ENCODE results near the gene BEAN1. TPM values are rescaled to one million over a fixed set of nuclear protein-coding genes. Genes with fewer than 3 reads are reported as not detected.

The BEAN1 gene
- total RNA-seq, 1 donor from 2014 or later, result 1.2 TPM

DNA sequence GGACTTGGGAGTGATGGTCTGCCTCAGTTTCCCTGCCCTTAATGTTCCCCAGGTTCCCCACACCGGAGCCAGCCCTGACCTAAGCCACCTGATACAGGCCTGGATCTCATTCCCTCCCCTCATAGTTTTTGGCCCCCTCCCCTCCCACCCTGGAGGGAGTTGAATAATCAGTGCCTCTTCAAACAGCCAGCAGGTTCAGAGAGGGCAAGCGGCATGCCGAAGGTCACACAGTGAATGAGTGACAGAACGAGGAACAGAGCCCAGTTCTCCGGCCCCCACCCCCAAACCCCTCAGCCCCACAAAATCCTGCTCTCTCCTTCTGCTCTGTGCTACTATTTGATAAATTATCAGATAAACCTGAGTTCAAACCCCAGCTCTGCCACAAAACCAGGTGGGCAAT lies 31.2 kb downstream of the BEAN1 start:
- FAIRE-seq (no peak), DNase-seq (ENCODE audit: low read depth) (no peak)
- H3K4me1 ChIP-seq (ENCODE audit: insufficient read depth, low read length), result no peaks in the 10 kb centered on the region
- Mint-ChIP-seq H3K27ac (ENCODE audit: unreplicated experiment) (no peak overlapping the region), H3K36me3 (ENCODE audit: low read depth, unreplicated experiment) (no peaks in the 10 kb centered on the region), H3K27me3 (ENCODE audit: low read depth, unreplicated experiment) (peaks cover 47% of the 10 kb centered on the region), H3K4me3 (ENCODE audit: unreplicated experiment) (no peak overlapping the region), H3K9me3 (ENCODE audit: unreplicated experiment) (no peaks in the 10 kb centered on the region), H3K4me1 (ENCODE audit: low read depth, unreplicated experiment) (peaks cover 4% of the 10 kb centered on the region)
- H2AFZ ChIP-seq (ENCODE audit: low read depth, low read length), result no peak overlapping the region
- no peaks in the 10 kb centered on the region for H4K20me1 ChIP-seq (ENCODE audit: insufficient read depth, low read length)
- no peak overlapping the region for H3K9ac ChIP-seq (ENCODE audit: low read length)
- H3K27me3 ChIP-seq (ENCODE audit: insufficient read depth, low read length), result peaks cover 25% of the 10 kb centered on the region
- H3K27ac ChIP-seq (ENCODE audit: low read depth, low read length), result no peak overlapping the region
- no peaks in the 10 kb centered on the region for H3K79me2 ChIP-seq (ENCODE audit: insufficient read depth, low read length)
- H3K4me2 ChIP-seq (ENCODE audit: low read length), result no peak overlapping the region
- TF ChIP-seq EZH2 (IDR thresholded peaks at IDR 0.05; ENCODE audit: insufficient read depth, low read length), result no peak
- TF ChIP-seq CTCF (IDR thresholded peaks at IDR 0.05; ENCODE audit: insufficient read depth, low read depth, low read length), result no peak
- H3K36me3 ChIP-seq (ENCODE audit: insufficient read depth, low read length), result no peaks in the 10 kb centered on the region
- no peaks in the 10 kb centered on the region for H3K9me3 ChIP-seq (ENCODE audit: insufficient read depth, low read depth, low read length)
- no peak overlapping the region for H3K4me3 ChIP-seq (ENCODE audit: insufficient read depth, low read depth, low read length)

- Histone ChIP-seq H4K20me1 (ENCODE audit: insufficient read depth, low read length) (no peaks in the 10 kb centered on the region), H3K4me1 (ENCODE audit: insufficient read depth, low read length) (no peaks in the 10 kb centered on the region), H3K79me2 (ENCODE audit: insufficient read depth, low read length) (no peaks in the 10 kb centered on the region), H3K4me3 (ENCODE audit: insufficient read depth, low read depth, low read length) (no peak overlapping the region), H3K9me3 (ENCODE audit: insufficient read depth, low read depth, low read length) (no peaks in the 10 kb centered on the region), H3K36me3 (ENCODE audit: insufficient read depth, low read length) (no peaks in the 10 kb centered on the region), H3K27me3 (ENCODE audit: insufficient read depth, low read length) (peaks cover 26% of the 10 kb centered on the region), H3K9ac (ENCODE audit: low read length) (no peak overlapping the region), H3K4me2 (ENCODE audit: low read length) (no peak overlapping the region), H2AFZ (ENCODE audit: low read depth, low read length) (no peak overlapping the region), H3K27ac (ENCODE audit: low read depth, low read length) (no peak overlapping the region)
- TF ChIP-seq CTCF (IDR thresholded peaks at IDR 0.05; ENCODE audit: insufficient read depth, low read depth, low read length), result no peak
- TF ChIP-seq EZH2 (IDR thresholded peaks at IDR 0.05; ENCODE audit: insufficient read depth, low read length), result no peak
- FAIRE-seq (no peak), DNase-seq (ENCODE audit: low read depth) (no peak)
- H3K27me3 Mint-ChIP-seq (ENCODE audit: low read depth, unreplicated experiment), result peaks cover 52% of the 10 kb centered on the region
- H3K4me3 Mint-ChIP-seq (ENCODE audit: unreplicated experiment), result peak overlapping the region; percentile 42
- peaks cover 4% of the 10 kb centered on the region for H3K4me1 Mint-ChIP-seq (ENCODE audit: low read depth, unreplicated experiment)
- no peak overlapping the region for H3K27ac Mint-ChIP-seq (ENCODE audit: unreplicated experiment)
- no peaks in the 10 kb centered on the region for H3K9me3 Mint-ChIP-seq (ENCODE audit: unreplicated experiment)
- no peaks in the 10 kb centered on the region for H3K36me3 Mint-ChIP-seq (ENCODE audit: low read depth, unreplicated experiment)
Observed at GRCh38 chr16:66458853-66459252, 31.8 kb downstream of the BEAN1 start.

GRCh38 chr16:66459878-66460277 lies 32.8 kb downstream of the BEAN1 start:
- no peak for FAIRE-seq
- Mint-ChIP-seq H3K9me3 (ENCODE audit: unreplicated experiment) (no peaks in the 10 kb centered on the region), H3K27ac (ENCODE audit: unreplicated experiment) (no peak overlapping the region), H3K36me3 (ENCODE audit: low read depth, unreplicated experiment) (no peaks in the 10 kb centered on the region), H3K4me3 (ENCODE audit: unreplicated experiment) (no peak overlapping the region), H3K4me1 (ENCODE audit: low read depth, unreplicated experiment) (peaks cover 4% of the 10 kb centered on the region), H3K27me3 (ENCODE audit: low read depth, unreplicated experiment) (peaks cover 54% of the 10 kb centered on the region)
- H3K27ac ChIP-seq (ENCODE audit: low read depth, low read length), result no peak overlapping the region
- peaks cover 30% of the 10 kb centered on the region for H3K27me3 ChIP-seq (ENCODE audit: insufficient read depth, low read length)
- H3K36me3 ChIP-seq (ENCODE audit: insufficient read depth, low read length), result no peaks in the 10 kb centered on the region
- no peaks in the 10 kb centered on the region for H3K79me2 ChIP-seq (ENCODE audit: insufficient read depth, low read length)
- no peak overlapping the region for H3K9ac ChIP-seq (ENCODE audit: low read length)
- peak; percentile 7 for DNase-seq (ENCODE audit: low read depth)
- no peaks in the 10 kb centered on the region for H4K20me1 ChIP-seq (ENCODE audit: insufficient read depth, low read length)
- H3K4me1 ChIP-seq (ENCODE audit: insufficient read depth, low read length), result no peaks in the 10 kb centered on the region
- H3K4me3 ChIP-seq (ENCODE audit: insufficient read depth, low read depth, low read length), result no peak overlapping the region
- H2AFZ ChIP-seq (ENCODE audit: low read depth, low read length), result no peak overlapping the region
- TF ChIP-seq EZH2 (IDR thresholded peaks at IDR 0.05; ENCODE audit: insufficient read depth, low read length), result no peak
- no peak for TF ChIP-seq CTCF (IDR thresholded peaks at IDR 0.05; ENCODE audit: insufficient read depth, low read depth, low read length)
- H3K4me2 ChIP-seq (ENCODE audit: low read length), result no peak overlapping the region
- no peaks in the 10 kb centered on the region for H3K9me3 ChIP-seq (ENCODE audit: insufficient read depth, low read depth, low read length)

Data from astrocyte (in vitro differentiated cells and primary cell).